GM12874 (cell line): ENCODE results near the gene PNPLA3.

Experiments
- CTCF ChIP-seq: IDR thresholded peaks from 2 replicates; pipeline ENCODE4 v1.5.1; 2011; ENCODE audit warnings: low read depth, mild to moderate bottlenecking, control low read depth, low read length, moderate library complexity; ENCODE audit not compliant: insufficient read depth

PNPLA3 gene

GRCh38 chr22:43983808-43984207 lies 60.2 kb downstream of the PNPLA3 start:
- TF ChIP-seq CTCF: no peak

- TF ChIP-seq CTCF: no peak
Measured at GRCh38 chr22:43985532-43985931, 61.9 kb downstream of the PNPLA3 start.

- no peak for TF ChIP-seq CTCF
Measured at GRCh38 chr22:43988116-43988820, 64.7 kb downstream of the PNPLA3 start.

- no peak for TF ChIP-seq CTCF
Measured at GRCh38 chr22:43988960-43989359, 65.4 kb downstream of the PNPLA3 start.

GRCh38 chr22:43990044-43990443 lies 66.4 kb downstream of the PNPLA3 start:
- TF ChIP-seq CTCF: no peak

- no peak for TF ChIP-seq CTCF
Measured at GRCh38 chr22:43991316-43992020, 67.9 kb downstream of the PNPLA3 start.

- no peak for TF ChIP-seq CTCF
Measured at GRCh38 chr22:43992331-43992821, 68.8 kb downstream of the PNPLA3 start.
